ENCODE data around the gene TP53. TPM values are rescaled to one million over a fixed set of nuclear protein-coding genes. Genes with fewer than 3 reads are reported as not detected.

TP53 gene
- polyA plus RNA-seq (ENCODE audit: insufficient read length) = 76.3 TPM
- long read RNA-seq, donor 1, transcript TP53-227 (11 exons, 2,579 nt) = major isoform, 9 of 29 reads
- long read RNA-seq, donor 1, partial matches to known transcripts = 14 of 29 reads
- long read RNA-seq, donor 1, other reads (novel, unspliced or antisense) = 0 of 29 reads
- long read RNA-seq, donor 2, transcript TP53-227 (11 exons, 2,579 nt) = major isoform, 5 of 68 reads
- long read RNA-seq, donor 2, partial matches to known transcripts = 58 of 68 reads
- long read RNA-seq, donor 2, other reads (novel, unspliced or antisense) = 0 of 68 reads
- long read RNA-seq, donor 3, transcript TP53-227 (11 exons, 2,579 nt) = major isoform, 5 of 9 reads
- long read RNA-seq, donor 3, partial matches to known transcripts = 0 of 9 reads
- long read RNA-seq, donor 3, other reads (novel, unspliced or antisense) = 0 of 9 reads
- long read RNA-seq, donor 4, partial matches to known transcripts = 12 of 13 reads
- long read RNA-seq, donor 4, other reads (novel, unspliced or antisense) = 0 of 13 reads
- long read RNA-seq, donor 5, transcript TP53-227 (11 exons, 2,579 nt) = major isoform, 11 of 15 reads
- long read RNA-seq, donor 5, partial matches to known transcripts = 0 of 15 reads
- long read RNA-seq, donor 5, other reads (novel, unspliced or antisense) = 0 of 15 reads
- long read RNA-seq, donor 6, transcript TP53-227 (11 exons, 2,579 nt) = major isoform, 11 of 19 reads
- long read RNA-seq, donor 6, partial matches to known transcripts = 5 of 19 reads
- long read RNA-seq, donor 6, other reads (novel, unspliced or antisense) = 0 of 19 reads
- long read RNA-seq, donor 7, transcript TP53-227 (11 exons, 2,579 nt) = major isoform, 8 of 10 reads
- long read RNA-seq, donor 7, partial matches to known transcripts = 0 of 10 reads
- long read RNA-seq, donor 7, other reads (novel, unspliced or antisense) = 0 of 10 reads
- long read RNA-seq, donor 8, partial matches to known transcripts = 0 of 2 reads
- long read RNA-seq, donor 8, other reads (novel, unspliced or antisense) = 0 of 2 reads

GRCh38 chr17:7687072-7687907, at the start of gene TP53:
TSS of gene TP53 (minus strand) at chr17:7687490. CDS start at chr17:7676594, 10,896 bp downstream.
- DNase-seq = peak; percentile 92

- no peak for DNase-seq
Observed at GRCh38 chr17:7732981-7733539, 45.8 kb upstream of the TP53 start.

GRCh38 chr17:7729816-7730215, 42.5 kb upstream of the TP53 start:
- DNase-seq = no peak

GRCh38 chr17:7727886-7728285, 40.6 kb upstream of the TP53 start:
- DNase-seq = no peak

GRCh38 chr17:7721612-7722011, 34.3 kb upstream of the TP53 start:
- DNase-seq = no peak

GRCh38 chr17:7720125-7720524, 32.8 kb upstream of the TP53 start:
- DNase-seq = no peak

GRCh38 chr17:7719661-7720060, 32.4 kb upstream of the TP53 start:
- no peak for DNase-seq

GRCh38 chr17:7717756-7718350, 30.6 kb upstream of the TP53 start:
- peak; percentile 7 for DNase-seq

GRCh38 chr17:7716901-7717755, 29.8 kb upstream of the TP53 start, which contains the start of gene DNAH2:
TSS of gene DNAH2 (plus strand) at chr17:7717744. CDS start at chr17:7719735, 1,991 bp downstream.
- peak; percentile 96 for DNase-seq

- no peak for DNase-seq
Observed at GRCh38 chr17:7715936-7716886, 28.9 kb upstream of the TP53 start.

GRCh38 chr17:7714721-7715594, 27.7 kb upstream of the TP53 start:
- no peak for DNase-seq

GRCh38 chr17:7713782-7714181, 26.5 kb upstream of the TP53 start:
- DNase-seq = no peak

- no peak for DNase-seq
Observed at GRCh38 chr17:7712111-7712771, 25.0 kb upstream of the TP53 start.

GRCh38 chr17:7711051-7711755, 23.9 kb upstream of the TP53 start:
- no peak for DNase-seq

GRCh38 chr17:7710301-7710700, 23.0 kb upstream of the TP53 start:
- DNase-seq = no peak

- no peak for DNase-seq
Observed at GRCh38 chr17:7709031-7709430, 21.7 kb upstream of the TP53 start.

Measured in left kidney (tissue), 8 donors.